Measurements from ENCODE around the gene TBC1D1. TPM values are rescaled to one million over a fixed set of nuclear protein-coding genes. Genes with fewer than 3 reads are reported as not detected.

The TBC1D1 gene
- polyA plus RNA-seq, 3 donors from 2014 or later, result 15.2 to 33.3 (median 18.0) TPM

DNA sequence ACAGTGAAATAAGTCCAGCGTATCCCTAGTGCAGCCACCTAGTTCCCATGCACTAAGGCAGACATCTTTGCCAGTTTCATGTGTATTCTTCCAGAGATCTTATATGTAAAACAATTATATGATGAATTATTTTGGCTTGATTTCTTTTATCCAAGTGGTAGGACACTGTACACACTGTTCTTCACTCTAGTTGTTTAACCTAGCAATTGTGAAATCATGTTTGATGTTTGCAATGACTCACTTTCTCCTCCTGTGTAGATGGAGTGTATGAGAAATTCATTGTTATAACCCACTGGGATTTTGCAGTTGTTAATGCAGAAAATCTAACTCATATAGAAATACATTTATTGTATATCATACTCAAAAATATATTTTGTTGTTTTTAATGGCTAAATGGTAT lies 17.5 kb upstream of the TBC1D1 start:
- Mint-ChIP-seq H3K4me3 (no peak overlapping the region), H3K27ac (no peak overlapping the region), H3K9me3 (no peaks in the 10 kb centered on the region), H3K27me3 (ENCODE audit: low read depth in 3 of 3) (no peaks in the 10 kb centered on the region), H3K4me1 (peaks cover 6 to 14% of the 10 kb centered on the region in 2 donors), H3K36me3 (peaks cover 0 to 8% (median 0%) of the 10 kb centered on the region in 3 donors)
- no peak for DNase-seq

DNA sequence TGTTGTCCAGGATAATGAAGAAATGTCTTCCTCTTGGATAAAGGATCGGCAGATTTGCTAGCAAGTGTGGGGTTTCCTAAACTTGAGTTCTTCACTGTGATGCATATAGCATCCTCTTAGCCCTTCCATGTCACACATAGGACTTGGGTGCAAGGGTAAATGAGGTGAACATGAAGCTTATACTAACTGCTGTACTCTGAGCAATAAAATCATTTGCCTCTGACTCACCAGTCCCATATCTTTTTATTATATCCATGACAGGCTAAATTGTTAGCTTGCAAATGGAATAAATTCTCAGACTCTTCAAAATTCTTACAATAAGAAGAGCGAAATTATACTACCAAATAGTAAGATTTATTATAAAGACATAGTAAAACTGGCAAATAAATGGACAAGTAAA lies 14.7 kb upstream of the TBC1D1 start:
- Mint-ChIP-seq H3K36me3 (peaks cover 0 to 4% (median 0%) of the 10 kb centered on the region in 3 donors), H3K9me3 (no peaks in the 10 kb centered on the region), H3K4me1 (peaks cover 4 to 14% of the 10 kb centered on the region in 2 donors), H3K27me3 (ENCODE audit: low read depth in 3 of 3) (no peaks in the 10 kb centered on the region), H3K27ac (no peak overlapping the region), H3K4me3 (no peak overlapping the region)
- no peak for DNase-seq

DNA sequence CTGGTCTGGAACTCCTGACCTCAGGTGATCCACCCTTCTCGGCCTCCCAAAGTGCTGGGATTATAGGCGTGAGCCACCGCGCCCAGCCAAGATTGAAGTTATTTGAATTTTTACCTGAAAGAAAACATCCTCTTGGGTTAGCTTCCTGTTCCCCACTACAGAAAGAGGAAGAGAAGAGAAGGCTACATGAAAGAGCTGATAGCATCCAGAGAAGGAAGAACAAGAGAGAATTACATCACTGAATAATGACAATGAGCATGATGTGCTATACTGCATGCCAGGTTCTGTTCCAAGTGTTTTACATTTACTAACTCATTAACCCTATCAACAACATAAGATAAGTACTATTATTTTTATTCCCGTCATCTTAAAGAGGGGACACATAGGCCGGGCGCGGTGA lies 11.5 kb upstream of the TBC1D1 start:
- Mint-ChIP-seq H3K36me3 (peaks cover 0 to 4% (median 0%) of the 10 kb centered on the region in 3 donors), H3K27me3 (ENCODE audit: low read depth in 3 of 3) (no peaks in the 10 kb centered on the region), H3K27ac (no peak overlapping the region), H3K9me3 (no peaks in the 10 kb centered on the region), H3K4me1 (no peaks in the 10 kb centered on the region), H3K4me3 (no peak overlapping the region)
- DNase-seq, result no peak

DNA sequence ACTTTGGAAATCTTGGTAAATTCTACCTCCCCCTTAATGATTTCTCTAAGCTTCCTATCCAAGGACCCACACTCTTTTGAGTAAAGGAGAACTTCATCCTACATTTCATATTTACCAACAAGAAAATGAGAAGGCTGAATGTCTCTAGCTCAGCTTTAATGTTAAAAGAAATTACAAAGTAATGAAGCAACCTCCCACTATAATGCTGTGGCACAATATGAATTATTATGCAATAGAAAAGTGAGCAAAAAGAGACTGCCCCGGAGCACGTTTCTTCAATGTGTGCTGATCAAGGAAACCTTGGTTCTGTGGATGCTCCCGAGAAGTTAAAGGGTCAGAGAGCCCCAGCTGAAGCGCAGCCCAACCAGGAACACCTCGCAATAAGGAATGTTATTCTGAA lies 9.1 kb upstream of the TBC1D1 start:
- no peak for DNase-seq
- no peaks in the 10 kb centered on the region for H3K9me3 Mint-ChIP-seq
- no peaks in the 10 kb centered on the region for H3K4me1 Mint-ChIP-seq
- no peak overlapping the region for H3K27ac Mint-ChIP-seq
- H3K27me3 Mint-ChIP-seq (ENCODE audit: low read depth in 3 of 3), result peaks cover 1 to 6% (median 4%) of the 10 kb centered on the region in 3 donors
- peaks cover 0 to 8% (median 0%) of the 10 kb centered on the region in 3 donors for H3K36me3 Mint-ChIP-seq
- H3K4me3 Mint-ChIP-seq, result no peak overlapping the region

DNA sequence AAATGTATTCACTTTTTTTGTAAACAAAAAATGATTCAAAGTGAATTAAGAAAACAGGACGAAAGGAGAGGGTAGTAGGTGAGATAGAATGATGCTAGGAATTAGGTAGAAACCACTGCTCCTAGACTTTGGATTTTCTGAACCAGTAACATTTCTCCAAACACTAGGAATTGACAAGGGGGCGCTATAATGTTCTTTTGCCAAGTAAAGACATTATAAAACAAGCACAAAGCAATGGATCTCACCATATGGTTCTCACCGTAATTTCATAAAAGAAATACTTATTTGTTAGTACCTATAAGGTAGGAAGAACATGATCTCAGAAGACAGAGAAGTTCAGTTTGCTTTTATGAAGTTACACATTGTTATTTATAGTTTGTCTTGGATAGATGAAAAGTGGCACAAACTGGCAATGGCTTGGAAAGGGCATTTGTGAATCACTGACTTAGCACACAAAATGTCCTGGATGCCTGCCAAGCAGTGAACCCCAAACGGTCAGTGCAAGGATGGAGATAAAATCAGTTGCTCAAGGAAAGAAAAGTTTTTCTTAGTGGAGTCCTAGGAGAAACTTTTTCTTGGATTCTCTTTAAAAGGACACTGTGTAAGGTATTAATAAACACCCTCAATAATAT lies 8.1 kb upstream of the TBC1D1 start:
- Mint-ChIP-seq H3K4me3 (no peak overlapping the region), H3K4me1 (no peaks in the 10 kb centered on the region), H3K9me3 (no peaks in the 10 kb centered on the region), H3K36me3 (peaks cover 0 to 8% (median 0%) of the 10 kb centered on the region in 3 donors), H3K27ac (no peak overlapping the region), H3K27me3 (ENCODE audit: low read depth in 3 of 3) (peaks cover 1 to 6% (median 5%) of the 10 kb centered on the region in 3 donors)
- no peak for DNase-seq

DNA sequence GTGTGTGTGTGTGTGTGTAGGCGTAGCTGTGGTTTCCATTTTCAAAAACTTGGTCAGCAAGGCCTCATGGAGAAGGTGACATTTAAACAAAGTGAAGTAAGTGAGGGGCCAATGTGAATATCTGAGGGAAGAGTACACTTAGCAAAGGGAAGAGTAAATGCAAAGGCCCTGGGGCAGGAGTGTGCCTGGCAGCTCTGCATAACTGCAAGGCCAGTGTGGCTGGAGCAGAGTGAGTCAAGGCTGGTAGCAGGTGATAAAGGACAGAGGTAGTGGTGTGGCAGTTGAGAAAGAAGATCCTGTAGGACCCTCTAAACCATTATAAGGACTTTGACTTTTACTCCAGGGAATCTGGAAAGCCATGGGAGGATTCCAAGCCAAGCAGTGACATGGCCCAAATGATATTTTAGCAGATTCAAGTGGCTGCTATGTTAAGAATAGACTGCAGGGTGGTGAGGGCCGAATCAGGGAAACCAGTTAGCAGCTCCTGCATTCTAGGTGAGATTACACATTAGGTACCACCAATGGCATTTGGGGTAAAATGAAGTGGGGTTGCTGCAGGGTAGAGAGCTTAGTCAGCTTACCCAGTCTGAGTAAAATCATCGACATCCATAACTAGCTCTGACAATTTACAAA lies 5.9 kb upstream of the TBC1D1 start:
- H3K9me3 Mint-ChIP-seq, result no peaks in the 10 kb centered on the region
- no peaks in the 10 kb centered on the region for H3K4me1 Mint-ChIP-seq
- peak overlapping the region in 1 of 5 donors; percentile 23 for H3K4me3 Mint-ChIP-seq
- peaks cover 0 to 5% (median 0%) of the 10 kb centered on the region in 3 donors for H3K36me3 Mint-ChIP-seq
- no peak overlapping the region for H3K27ac Mint-ChIP-seq
- peaks cover 1 to 7% (median 6%) of the 10 kb centered on the region in 3 donors for H3K27me3 Mint-ChIP-seq (ENCODE audit: low read depth in 3 of 3)
- DNase-seq, result no peak

DNA sequence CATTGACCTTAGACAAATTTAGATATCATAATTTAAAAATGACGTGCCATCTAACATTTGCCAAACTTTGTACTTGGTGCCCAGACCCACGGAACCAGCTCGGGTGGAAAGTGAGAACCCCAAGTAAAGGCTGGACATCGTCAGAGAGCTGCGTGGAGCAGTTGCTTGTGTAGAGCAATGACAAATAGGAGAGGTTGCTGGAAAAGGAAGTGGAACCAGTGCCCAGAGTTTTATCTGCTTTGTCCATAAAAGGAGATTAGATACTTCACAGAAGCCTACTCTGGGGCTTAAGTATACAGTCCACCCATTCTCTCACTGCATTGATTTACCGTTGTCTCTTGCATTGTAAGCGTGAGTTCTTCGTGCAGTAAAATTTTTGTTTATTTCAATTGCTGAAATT lies 5.4 kb upstream of the TBC1D1 start:
- peaks cover 1 to 7% (median 6%) of the 10 kb centered on the region in 3 donors for H3K27me3 Mint-ChIP-seq (ENCODE audit: low read depth in 3 of 3)
- no peaks in the 10 kb centered on the region for H3K9me3 Mint-ChIP-seq
- H3K4me1 Mint-ChIP-seq, result no peaks in the 10 kb centered on the region
- H3K36me3 Mint-ChIP-seq, result peaks cover 0 to 5% (median 0%) of the 10 kb centered on the region in 3 donors
- no peak for DNase-seq
- H3K4me3 Mint-ChIP-seq, result no peak overlapping the region
- H3K27ac Mint-ChIP-seq, result no peak overlapping the region

DNA sequence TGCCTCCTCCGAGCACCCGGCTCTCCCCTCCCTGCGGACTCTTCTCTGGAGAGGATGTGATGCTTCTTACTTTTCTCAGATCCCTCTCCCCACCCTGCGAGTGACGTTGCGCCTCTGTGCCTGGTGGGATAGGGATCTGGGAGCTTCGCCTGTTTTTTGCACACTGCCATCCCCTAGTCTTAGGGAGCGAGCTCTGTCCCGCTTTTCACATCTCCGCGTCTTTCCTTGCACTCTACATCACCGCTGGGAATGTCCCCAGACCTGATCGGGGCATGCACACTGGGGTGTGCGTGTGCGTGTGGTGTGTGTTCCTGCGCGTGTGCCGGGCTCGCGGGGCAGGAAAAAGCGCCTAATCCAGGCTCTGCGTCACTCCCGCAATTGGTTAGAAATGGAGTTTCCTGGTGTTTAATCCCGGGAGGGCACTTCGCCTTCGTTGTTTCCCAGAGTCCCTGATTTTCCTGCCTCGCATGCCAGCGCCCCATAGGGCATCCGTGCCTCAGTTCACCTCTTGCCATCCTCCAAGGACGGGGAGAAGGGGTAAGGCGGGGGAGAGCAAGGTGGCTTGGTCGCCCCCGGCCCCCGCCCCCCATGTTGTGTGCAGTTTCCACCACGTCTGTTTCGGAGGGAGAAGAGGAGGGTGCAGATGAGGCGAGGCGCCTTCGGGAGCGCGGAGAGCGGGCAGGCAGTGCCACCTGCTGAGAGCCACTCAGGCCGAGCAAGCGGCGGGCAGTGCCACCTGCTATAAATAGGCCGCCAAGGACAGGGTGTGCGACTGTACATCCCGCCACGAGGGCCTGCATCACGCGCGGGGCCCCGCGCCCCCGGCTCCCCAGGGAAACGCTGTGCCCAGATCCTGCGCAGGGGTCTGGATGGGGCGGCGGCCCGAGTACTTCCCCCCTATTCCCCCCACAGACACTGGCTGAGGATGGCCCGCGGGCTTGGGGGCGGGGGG lies 759 bp upstream of the TBC1D1 start:
- H3K4me3 Mint-ChIP-seq, result peak overlapping the region; percentile 45 to 94 (median 70)
- no peaks in the 10 kb centered on the region for H3K9me3 Mint-ChIP-seq
- peak; percentile 25 to 41 (median 33) for DNase-seq
- H3K4me1 Mint-ChIP-seq, result peaks cover 23 to 25% of the 10 kb centered on the region in 2 donors
- peak overlapping the region in 3 of 6 donors; percentile 4 to 62 (median 40) for H3K27ac Mint-ChIP-seq
- no peaks in the 10 kb centered on the region for H3K36me3 Mint-ChIP-seq
- peaks cover 1 to 8% (median 3%) of the 10 kb centered on the region in 3 donors for H3K27me3 Mint-ChIP-seq (ENCODE audit: low read depth in 3 of 3)

DNA sequence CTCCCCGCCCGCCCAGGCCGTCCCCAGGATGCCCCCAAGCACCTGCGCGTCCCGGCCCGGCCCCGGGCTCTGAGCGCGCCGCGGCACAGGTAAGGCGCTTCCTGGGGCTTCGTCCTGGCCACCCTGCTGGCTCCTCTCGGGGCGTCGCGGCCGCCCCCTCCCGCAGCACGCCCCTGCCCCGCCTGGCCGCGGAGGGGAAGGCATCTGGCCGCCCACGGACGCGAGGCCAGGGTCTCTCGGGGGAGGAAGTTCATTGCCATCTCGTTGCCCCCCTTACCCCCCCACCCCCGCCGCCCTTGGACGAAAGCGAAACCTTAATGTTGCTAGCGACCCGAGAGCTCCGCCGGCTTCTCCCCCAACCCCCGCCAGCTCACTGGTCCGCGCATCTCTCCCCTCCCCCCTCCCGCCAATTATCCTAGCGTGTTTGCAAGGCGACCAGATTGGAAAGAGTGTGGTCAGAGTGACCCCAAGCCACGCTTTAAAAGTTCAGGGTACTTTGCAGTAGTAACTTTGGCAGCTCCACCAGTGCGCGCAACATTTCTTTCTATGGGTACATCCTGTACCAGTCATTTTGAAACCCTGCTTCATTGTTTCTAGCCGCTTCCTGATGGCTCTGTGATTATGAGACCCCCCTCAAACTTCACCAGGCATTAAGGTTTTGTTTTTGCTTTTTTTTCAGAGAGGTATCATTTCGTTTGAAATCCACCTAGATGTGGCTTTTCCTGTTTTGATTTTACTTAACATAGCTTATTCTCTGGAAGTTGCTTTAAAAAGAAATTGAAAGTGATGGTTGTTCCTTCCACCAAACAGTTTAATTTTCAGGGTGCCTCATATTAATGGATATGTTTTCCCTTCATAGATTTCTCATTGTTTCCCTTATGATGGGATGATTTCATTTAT lies 626 bp downstream of the TBC1D1 start:
- peak overlapping the region; percentile 92 to 98 (median 95) for H3K4me3 Mint-ChIP-seq
- peak; percentile 67 to 72 (median 70) for DNase-seq
- H3K9me3 Mint-ChIP-seq, result no peaks in the 10 kb centered on the region
- H3K27me3 Mint-ChIP-seq (ENCODE audit: low read depth in 3 of 3), result peaks cover 0 to 8% (median 1%) of the 10 kb centered on the region in 3 donors
- peak overlapping the region; percentile 84 to 93 (median 88) for H3K27ac Mint-ChIP-seq
- H3K4me1 Mint-ChIP-seq, result peaks cover 25 to 26% of the 10 kb centered on the region in 2 donors
- no peaks in the 10 kb centered on the region for H3K36me3 Mint-ChIP-seq

DNA sequence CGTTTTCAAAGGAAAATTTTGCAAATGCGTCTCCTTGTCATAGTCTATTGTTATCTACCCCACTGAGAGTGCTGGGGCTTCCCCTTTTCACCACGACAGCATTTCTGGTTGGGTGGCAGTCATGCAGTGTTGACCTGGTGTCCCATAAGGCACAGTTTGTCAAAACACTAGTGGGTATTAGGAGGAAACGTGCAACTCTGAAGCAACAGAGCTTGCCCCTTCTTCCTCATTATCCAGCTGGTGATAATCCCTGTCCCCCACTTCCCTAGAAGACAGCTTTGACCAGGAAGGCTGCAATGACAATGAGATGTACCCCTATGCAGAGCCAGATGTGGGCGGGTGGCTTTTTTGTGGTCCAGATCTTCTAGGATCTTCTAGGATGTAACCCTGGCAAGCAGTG lies 1.8 kb downstream of the TBC1D1 start:
- H3K27me3 Mint-ChIP-seq (ENCODE audit: low read depth in 3 of 3), result peaks cover 0 to 5% (median 1%) of the 10 kb centered on the region in 3 donors
- peak overlapping the region; percentile 92 to 98 (median 95) for H3K4me3 Mint-ChIP-seq
- DNase-seq, result peak; percentile 19 to 30 (median 22)
- H3K27ac Mint-ChIP-seq, result peak overlapping the region; percentile 79 to 93 (median 87)
- peaks cover 26 to 37% of the 10 kb centered on the region in 2 donors for H3K4me1 Mint-ChIP-seq
- H3K9me3 Mint-ChIP-seq, result no peaks in the 10 kb centered on the region
- no peaks in the 10 kb centered on the region for H3K36me3 Mint-ChIP-seq

DNA sequence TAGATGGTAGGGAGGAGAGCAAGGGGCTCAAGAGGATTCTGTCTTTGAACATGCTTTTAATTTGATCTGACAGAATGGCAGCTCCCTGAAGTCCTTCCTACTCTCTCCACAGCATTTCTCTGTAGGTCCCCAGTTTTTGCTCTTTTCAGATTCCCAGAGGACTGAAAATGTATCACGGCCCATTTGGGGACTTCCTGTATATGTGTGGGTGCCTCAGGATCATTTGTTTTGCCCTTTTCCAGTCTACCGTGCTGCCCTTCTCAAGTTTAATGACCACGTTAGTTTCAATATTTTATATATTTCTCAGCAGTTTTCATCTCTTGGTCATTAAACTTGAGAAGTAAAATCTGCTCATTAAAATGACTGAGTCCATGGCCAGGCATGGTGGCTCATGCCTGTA lies 2.3 kb downstream of the TBC1D1 start:
- no peak for DNase-seq
- H3K27ac Mint-ChIP-seq, result peak overlapping the region; percentile 79 to 93 (median 87)
- peak overlapping the region; percentile 44 to 98 (median 95) for H3K4me3 Mint-ChIP-seq
- H3K9me3 Mint-ChIP-seq, result no peaks in the 10 kb centered on the region
- no peaks in the 10 kb centered on the region for H3K36me3 Mint-ChIP-seq
- H3K4me1 Mint-ChIP-seq, result peaks cover 26 to 38% of the 10 kb centered on the region in 2 donors
- H3K27me3 Mint-ChIP-seq (ENCODE audit: low read depth in 3 of 3), result peaks cover 0 to 3% (median 1%) of the 10 kb centered on the region in 3 donors

DNA sequence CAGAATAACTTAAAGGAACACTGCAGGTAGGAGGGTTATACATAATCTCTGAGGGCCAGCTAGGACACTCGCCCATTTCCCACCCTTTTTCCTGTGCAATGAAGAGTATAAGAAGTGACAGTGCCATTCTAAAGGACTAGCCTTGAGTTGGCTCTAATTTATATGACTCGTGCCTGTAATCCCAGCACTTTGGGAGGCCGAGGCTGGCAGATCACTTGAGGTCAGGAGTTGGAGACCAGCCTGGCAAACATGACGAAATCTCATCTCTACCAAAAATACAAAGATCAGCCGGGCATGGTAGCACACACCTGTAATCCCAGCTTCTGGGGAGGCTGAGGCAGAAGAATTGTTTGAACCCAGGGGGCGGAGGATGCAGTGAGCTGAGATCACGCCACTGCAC lies 4.4 kb downstream of the TBC1D1 start:
- H3K4me3 Mint-ChIP-seq, result no peak overlapping the region
- peaks cover 29 to 47% of the 10 kb centered on the region in 2 donors for H3K4me1 Mint-ChIP-seq
- no peak overlapping the region for H3K27ac Mint-ChIP-seq
- no peaks in the 10 kb centered on the region for H3K9me3 Mint-ChIP-seq
- peaks cover 0 to 4% (median under 1%) of the 10 kb centered on the region in 3 donors for H3K36me3 Mint-ChIP-seq
- H3K27me3 Mint-ChIP-seq (ENCODE audit: low read depth in 3 of 3), result peaks cover 0 to 3% (median 1%) of the 10 kb centered on the region in 3 donors
- no peak for DNase-seq
